ENCODE results near the gene SYNPO2.

SYNPO2 gene

DNA sequence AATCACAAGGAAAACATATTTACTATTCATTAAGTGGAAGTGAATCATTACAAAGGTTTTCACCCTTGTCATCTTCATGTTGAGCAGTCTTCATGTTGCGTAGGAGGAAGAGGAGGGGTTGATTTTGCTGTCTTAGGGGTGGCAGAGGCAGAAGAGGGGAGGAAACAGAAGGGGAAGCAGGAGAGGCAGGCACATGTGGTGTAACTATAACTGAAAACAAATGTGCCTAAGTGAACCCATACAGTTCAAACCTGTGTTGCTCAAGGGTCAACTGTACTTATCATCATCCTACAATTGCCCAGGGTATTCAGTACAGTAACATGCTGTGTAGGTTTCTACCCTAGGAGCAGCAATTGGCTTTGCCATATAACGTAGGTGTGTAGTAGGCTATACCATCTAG, 47.2 kb downstream of the SYNPO2 start:
- DNase-seq: no peak

DNA sequence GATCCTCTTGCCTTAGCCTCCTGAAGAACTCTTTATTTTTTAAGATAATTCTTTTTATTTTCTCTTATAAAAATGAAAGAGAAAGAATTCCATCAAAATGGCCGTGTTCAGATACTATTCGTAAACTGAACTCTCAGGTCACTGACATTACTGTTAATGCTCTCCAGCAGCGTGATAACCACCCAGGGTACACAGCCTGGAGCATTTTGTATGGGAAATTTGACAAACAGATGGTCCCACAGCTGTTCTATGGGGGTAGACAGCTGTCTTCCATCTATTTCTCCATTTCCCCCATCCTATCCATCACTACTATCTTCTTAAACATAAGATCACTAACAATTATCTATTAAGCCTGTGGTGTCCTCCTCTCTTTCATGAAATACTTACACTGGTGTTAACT, 47.8 kb downstream of the SYNPO2 start:
- no peak for DNase-seq

DNA sequence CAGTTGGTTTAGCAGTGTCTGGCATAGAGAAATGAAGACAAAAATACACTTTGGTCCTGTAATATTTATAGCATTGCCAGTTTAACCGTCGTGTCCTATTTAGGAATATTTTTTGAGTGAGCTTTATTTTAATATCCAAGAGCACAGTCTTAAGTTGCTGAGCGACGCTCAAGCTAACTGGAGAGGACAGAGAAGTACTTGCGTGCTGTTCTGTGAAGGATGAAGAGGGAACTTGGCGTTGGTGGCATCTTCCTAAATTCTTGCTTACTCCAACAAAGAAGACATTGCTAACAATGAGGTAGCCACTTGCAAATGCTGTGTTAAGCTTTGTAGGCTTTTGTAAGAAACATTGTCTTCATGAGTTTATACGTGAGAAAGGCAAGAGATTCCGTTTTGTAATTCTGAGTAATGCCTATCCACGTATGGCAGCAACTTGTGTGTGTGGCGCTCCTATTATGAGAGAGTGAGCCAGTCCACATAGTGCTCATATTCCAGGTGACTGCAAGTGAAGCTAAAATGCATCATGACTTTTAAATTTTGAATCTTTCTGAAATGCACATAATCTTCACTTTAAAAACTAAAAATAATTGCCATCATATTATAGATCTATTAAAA, 50.6 kb downstream of the SYNPO2 start:
- DNase-seq: no peak

DNA sequence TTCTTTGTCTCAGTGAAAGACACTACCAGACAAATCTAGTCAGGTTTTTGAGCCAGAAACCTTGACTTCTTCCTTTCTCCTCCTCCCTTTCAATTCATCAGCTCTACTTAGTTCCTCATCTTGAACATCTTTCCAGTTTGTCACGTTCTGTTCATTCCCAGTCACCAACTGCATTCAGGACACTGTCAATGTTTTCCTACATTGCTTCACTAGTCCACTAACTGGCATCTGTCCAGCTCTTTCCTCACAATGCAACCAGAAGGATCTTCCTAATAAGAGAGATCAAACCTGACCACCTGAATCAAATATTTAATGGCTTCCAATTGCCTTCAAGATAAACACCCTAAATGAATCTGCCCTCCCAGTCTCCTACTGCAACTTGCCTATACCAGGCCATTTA, 52.5 kb downstream of the SYNPO2 start:
- DNase-seq: no peak

DNA sequence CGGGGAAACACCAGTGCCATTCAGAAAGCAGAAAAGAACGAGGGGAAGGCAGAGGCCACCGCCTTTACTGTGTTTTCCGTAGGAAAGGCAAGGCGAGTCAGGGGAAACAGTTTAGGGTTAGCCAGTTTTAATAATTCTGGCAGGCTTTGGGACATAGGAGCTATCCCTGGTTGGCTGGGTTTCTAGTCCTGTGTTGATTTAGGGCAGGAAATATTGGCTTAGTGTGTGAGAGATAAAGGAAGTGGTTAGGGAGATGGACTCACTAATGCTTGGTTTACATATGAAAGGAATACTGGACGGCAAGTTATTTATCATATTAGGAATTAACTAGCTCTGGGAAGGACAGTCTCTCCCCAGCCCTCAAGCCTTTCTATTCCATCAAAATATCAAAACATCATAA, 53.1 kb downstream of the SYNPO2 start:
- no peak for DNase-seq

DNA sequence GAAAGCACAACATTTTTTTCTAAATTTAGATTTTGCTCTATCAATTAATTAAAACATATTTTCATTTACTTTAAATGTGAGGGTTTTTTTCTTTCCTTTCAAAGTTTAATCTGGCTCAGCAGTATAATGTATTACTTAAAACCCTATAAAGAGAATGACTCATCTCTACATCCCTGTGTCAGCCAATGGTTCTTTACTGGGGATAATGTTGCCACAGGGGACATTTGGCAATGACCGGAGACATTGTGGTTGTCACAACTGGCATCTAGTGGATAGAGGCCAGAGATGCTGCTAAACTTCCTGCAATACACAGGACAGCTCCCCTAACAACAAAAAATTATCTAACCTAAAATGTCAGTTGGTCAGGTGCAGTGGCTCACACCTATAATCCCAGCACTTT, 53.8 kb downstream of the SYNPO2 start:
- DNase-seq: no peak

DNA sequence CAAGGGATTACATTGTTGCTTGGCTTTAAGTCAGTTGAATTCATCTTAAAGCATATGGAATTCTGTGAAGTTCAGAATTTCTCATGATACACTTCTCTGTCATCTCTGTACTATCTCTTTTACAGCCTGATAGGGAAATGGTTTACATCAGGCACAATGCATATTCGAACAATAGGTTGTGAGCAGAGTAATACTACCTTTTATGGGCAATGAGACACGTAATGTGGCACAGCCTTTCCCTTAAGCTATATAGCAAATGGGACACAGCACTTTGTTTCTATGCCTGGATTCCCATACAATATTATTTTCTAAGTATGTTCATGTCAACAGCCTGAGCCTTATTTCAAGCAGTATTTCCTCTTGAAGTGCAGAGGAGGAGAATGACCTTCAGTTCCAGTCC, 58.4 kb downstream of the SYNPO2 start:
- DNase-seq: no peak

DNA sequence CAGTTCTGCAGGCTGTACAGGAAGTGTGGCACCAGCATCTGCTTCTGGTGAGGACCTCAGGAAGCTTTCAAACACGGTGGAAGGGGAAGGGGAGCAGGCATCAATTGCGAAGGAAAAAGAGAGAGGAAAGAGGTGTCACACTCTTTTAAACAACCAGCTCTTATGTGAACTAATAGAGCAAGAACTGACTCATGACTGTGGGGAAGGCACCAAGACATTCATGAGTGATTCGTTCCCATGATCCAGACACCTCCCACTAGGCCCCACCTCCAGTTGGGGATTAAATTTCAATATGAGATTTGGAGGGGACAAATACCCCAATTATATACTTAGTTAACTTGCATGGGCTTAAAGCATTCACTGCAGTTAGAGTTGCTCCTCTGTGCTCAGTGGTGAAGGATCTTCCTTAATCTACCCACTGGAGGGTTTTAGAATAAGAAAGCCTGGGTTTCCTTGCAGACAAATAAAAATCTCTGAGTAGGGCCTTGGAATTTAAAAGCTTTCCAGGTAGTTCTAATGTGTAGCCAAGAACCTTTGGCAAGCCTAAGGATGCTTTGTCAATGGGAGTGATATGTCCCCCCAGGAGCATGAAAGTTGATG, 60.0 kb downstream of the SYNPO2 start:
- no peak for DNase-seq

DNA sequence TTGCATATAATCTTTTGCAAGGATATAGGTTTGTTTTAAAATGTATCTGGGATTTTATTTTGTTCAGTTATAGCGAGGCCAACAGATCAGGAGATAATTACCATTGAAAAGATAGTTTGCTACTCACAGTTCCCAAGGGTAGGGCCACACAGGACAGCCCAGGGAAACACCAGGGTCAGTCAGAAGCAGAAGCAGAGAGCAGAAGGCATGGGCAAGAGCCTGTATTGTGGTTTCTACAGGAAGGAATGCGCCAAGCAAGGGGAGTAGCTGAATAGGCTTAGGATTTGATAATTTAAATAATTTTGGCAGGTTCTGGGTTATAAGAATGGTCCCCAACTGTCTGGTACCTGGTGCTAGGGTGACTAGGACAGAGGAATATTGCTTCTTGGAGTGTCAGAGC, 61.6 kb downstream of the SYNPO2 start:
- no peak for DNase-seq

DNA sequence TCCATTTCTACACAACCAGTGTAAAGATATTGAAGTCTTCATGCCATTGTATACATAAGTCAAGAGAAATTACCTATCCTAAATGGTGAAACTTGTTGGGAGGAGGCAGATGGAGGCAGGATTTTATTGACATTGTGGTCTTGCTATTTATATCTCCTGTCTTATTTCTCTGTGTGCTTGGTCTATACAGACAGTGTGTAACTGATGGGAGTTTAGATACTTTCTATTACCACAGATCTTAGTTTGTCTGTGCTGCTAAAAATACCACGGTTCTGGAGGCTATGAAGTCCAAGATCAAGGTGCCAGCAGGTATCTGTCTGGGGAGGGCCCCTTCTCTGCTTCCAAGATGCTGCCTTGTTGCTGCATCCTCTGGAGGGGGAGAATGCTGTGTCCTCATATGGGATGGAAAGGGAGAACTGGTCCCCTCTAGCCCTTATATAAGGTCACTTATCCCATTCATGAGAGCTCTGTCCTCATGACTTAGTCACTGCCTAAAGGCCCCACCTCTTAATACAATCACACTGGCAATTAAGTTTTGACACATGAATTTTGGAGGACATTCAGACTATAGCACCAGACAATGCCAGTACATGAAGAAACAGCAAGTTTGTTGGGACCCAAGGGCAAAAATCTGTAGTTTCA, 62.4 kb downstream of the SYNPO2 start:
- DNase-seq: no peak

DNA sequence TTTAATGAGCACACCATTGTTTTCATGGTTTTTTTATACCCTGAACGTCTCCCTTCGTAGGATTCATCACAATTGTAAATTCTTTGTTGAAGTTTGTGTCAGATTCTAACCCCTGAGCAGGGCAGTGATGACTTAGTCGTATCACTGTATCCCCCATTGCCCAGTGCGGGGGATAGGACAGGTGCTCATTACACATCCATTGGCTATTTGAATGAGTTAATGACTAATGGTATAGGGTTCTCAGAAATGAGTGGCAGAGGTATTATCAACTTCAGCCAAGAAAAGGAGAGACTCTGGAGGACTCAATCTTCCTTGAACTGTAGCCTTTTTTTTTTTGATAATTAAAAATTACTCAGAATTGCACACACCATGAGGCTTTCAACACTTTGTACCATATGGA, 64.6 kb downstream of the SYNPO2 start:
- no peak for DNase-seq

DNA sequence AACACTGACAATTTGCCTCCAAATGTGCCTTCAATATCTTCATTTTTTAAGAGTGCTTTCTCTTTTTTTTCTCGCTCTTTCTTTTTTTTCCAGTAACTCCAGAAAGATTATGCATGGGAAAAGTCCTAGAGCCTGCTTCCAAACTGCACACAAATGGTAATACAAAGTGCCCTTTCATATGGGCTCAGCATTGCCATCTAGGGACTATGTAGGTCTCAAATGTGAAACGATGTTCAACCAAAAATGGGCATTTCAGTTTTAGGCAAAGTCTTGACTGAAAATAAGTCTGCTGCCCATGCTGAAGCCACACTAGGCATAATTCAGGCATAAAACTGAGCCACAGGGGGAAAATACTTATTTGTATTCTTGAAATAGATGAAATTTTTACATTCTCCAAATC, 65.6 kb downstream of the SYNPO2 start:
- no peak for DNase-seq

DNA sequence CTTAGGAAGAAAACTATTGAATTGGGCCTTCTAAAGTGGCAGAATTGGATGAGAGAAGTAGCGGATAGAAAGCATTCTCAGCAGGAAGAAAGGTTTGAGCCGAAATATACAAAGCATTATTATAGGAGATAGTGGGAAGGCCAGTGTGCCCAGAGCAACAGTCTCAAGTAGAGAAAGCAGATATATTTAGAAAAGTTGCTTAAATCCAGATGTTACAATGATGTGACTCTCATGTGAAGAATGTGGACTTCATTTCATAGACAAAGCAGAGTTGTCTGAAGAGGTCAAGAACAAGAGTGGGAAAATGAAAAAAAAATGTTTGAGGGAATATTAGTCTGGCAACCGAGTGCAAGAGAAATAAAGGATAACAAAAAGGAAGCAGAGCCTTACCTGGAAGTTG, 66.9 kb downstream of the SYNPO2 start:
- no peak for DNase-seq

DNA sequence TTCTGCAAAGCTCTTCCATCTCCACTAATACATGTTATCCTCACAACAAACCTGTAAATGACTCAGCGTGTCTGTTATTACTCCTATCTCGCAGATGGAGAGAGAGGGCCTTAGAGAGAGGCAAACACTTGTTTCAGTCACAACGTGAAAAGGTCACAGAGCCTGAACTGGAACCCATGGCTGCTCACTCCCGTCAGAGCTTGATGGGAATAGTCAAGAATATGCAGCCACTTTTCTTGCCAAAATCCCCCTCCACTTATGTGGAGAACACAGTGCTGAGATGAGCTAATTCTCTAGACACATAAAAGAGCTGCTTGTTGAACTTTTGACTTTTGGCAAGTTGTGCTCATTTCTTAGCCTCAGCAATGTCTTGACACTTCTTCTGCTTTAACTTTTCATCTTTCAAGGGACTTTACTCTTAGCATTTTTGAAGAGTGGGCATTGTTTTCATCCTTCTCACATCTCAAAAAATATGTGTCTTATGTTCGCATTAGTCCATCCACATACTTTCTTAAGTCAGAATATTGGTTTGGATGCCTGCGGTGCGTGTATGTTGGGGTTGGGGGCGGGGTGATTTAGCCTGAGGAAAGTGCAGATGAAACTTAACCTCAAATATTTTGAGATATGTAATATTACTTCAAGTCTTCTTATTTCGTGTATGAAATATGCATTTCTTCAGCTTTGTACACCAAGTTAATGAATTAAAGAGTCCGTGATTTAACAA, 69.2 kb downstream of the SYNPO2 start:
- DNase-seq: no peak

DNA sequence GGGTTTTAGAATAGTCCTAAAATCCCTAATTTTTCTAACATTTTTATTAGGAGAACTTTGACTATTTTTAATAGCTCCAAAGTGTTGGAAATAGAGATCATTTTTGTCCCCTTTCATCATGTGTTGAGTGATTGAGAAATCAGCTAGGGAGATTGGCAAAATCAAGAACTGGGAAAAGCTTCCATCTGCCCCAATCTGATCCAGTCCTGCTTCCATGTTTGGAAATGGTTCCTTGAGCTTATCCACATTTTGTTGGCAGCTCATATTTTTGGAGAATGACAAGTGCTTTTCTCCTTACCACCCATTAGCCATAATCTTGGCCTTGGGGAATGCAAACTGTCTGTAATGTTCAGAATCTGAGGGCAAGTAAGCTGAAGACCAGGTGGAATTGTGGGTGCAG, 73.9 kb downstream of the SYNPO2 start:
- no peak for DNase-seq

DNA sequence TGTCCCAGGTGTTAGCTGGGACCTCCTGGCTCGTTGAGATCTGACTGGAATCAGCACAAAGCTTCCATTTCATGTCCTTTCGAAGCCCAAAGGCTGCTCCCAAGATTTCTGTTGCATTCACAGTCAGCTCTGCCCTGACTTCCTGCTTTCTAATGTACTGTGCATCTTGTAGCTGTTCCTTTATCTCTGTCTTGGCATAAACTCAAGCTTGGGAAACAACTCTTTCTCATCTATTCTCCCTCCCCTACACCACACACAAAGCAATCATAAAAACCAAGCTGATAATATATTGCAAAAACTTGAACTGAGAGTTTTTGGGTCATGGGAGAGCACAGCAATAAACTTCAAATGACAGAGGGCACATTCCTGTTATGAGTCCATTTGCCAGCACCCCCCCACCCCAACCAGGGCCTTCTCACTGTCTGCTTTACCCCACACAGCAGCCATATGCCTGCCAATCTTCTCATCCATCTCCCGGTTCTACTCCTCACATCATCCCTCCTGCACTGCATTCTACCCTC, 76.3 kb downstream of the SYNPO2 start:
- DNase-seq: no peak

DNA sequence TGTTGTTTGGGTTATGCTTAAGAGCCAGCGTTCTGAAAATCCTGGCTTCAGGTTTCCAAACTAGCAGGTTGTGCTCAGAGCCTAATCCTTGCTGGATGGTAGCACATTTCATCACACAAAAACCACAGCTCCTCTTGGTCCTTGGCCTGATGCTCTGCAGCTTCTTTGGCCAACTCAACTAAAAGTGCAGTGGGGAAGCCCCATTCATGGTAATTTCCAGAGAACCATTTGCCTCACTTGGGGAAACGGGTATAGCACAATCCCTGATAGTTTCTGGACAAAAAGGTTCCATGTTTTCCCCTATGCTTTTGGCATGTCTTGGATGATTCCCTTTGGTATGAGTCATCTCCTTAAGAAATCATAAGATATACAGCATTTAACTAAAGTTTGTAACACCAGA, 78.7 kb downstream of the SYNPO2 start:
- no peak for DNase-seq

DNA sequence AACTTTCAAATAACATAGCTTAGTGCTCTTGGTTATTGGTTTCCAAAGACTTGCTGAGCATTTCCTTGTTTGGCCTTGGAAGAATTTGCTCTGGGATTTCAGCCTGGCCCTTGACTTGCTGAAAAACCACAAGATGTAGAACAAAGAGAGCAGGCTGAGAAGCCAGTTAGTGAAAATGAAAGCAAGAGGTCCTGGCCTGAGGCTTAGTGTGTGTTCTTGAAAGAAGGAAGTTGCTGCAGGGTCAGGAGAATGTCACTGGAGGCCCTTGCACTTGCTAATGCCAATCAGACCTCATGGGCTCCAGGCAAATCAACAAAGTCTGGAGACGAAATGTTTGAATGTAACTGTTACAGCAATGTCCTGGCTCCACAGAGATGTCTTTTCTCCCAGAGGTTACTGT, 79.4 kb downstream of the SYNPO2 start:
- no peak for DNase-seq

DNA sequence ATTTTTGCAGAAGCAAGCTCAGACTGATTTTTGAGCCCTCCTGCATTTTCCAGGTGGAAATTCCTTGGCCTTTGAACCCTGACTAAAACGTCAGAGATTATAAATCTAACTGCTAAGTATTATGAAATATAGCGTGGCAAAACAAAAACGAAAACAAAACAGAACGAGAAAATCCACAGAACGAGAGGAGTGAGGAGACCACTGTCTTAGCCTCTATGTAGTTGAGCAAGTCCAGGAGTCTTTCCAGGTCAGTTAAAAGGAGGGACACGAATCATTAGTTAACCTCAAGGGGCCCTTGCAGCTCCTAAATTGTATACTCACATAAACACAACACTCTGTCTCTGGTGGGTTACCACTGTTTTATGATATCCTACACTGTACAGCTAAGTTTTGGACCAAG, 80.2 kb downstream of the SYNPO2 start:
- DNase-seq: no peak

DNA sequence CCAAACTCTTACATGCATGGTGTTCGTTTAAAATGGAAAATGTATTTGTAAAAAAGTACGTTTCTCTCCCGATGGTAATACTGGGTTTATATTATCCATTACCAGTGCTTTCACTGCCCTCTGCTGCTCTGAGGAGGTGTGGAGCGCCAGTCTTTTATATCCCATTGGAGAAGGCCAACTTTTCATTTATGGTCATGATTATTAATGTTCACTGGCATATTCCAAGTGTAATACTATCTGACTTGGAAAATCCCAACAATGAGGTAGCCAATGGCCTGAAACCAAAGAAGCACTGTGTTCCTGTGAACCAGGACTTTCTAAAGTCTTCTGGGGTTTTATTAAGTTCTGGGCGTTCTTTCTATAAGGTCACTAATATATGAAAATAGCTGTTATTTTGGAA, 80.7 kb downstream of the SYNPO2 start:
- DNase-seq: no peak

DNA sequence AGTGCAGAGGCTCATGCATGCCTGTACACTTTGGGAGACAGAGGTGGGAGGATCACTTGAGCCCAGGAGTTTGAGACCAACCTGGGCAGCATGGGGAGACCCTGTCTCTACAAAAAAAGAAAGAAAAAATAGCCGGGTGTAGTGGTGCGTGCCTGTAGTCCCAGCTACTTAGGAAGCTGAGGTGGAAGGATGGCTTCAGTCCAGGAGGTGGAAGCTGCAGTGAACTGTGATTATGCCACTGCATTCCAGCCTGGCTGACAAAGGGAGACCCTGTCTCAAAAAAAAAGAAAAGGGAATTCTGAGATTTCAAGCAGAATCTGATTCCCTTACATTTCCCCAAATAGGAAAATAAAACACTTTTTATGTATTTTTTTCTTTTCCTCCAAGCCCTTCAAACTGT, 83.5 kb downstream of the SYNPO2 start:
- no peak for DNase-seq

DNA sequence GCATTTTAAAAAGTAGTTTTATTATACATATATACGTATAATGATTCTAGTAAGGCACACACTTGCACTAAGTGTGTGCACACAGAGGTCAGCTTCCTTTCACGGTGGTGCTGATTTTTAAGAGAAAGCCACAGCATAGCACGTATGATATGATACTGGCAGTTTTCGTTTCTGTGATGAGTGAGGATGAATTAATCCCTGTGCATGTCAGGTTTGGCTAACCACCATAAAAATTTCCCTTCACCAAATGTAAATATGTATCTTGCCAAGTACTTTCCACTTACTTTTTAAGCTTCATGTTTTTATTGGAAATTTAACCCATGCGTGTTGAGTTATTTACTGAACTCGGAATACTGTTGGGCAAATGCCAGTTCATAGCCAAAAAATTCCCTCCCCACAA, 84.6 kb downstream of the SYNPO2 start:
- DNase-seq: no peak

DNA sequence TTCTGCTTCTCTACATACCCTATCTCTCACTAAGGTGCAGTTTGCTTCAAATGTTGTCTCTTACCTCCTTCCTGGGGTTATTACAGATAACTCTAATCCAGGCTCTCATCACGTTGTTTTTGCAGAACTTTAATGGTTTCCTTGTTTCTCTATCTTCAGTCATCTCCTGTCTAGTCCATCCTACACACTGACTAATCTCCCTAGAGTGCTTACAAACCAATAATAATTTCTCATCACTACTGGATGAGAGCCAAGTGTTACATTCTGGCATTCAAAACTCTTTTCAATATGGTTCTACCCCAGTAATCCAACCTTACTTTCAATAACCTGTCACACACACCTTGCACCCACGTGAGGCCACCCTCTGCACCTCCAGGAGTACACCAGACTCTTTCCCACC, 86.1 kb downstream of the SYNPO2 start:
- no peak for DNase-seq
